OCI-LY7 (cell line): ENCODE results near the gene NDUFS6. TPM values are rescaled to one million over a fixed set of nuclear protein-coding genes. Genes with fewer than 3 reads are reported as not detected.

Source experiments
- BruUV-seq: library from RNA; stranded (reverse); fragments of 400-500 nt; replicated peaks from 2 replicates; lab custom pipeline; 2021; lab: Mats Ljungman, UMichigan
- CTCF ChIA-PET: fragments of 300-600 bp; sonication (Branson Sonifier 250); formaldehyde crosslinking; loops from one replicate; lab custom pipeline; 2022; ENCODE audit warnings: antibody characterized with exemption; ENCODE audit not compliant: unreplicated experiment; lab: Charles Lee
- POLR2A ChIA-PET: fragments of 300-600 bp; sonication (Branson Sonifier 250); formaldehyde crosslinking; loops from one replicate; lab custom pipeline; 2022; ENCODE audit warnings: antibody characterized with exemption; lab: Charles Lee
- DNase-seq: peaks from one replicate; pipeline ENCODE4 v3.0.0-alpha.2; 2015; ENCODE audit warnings: low spot score
- H2AFZ ChIP-seq: fragments of 200-600 bp; sonication (generic), shearing (Covaris generic); 2 replicates; pipeline ENCODE4 v1.6.1; 2014; ENCODE audit warnings: mild to moderate bottlenecking, antibody characterized with exemption, low read length, moderate library complexity
- H3K27ac ChIP-seq: fragments of 200-600 bp; sonication (generic); 2 replicates; pipeline ENCODE4 v1.5.1; 2014; ENCODE audit warnings: mixed run types, low read depth, mild to moderate bottlenecking, moderate library complexity, low read length, inconsistent platforms; ENCODE audit not compliant: poor library complexity, severe bottlenecking
- H3K36me3 ChIP-seq: fragments of 200-600 bp; sonication (generic); 2 replicates; pipeline ENCODE4 v1.6.1; 2014; ENCODE audit warnings: mild to moderate bottlenecking, antibody characterized with exemption, low read length, moderate library complexity, mixed read lengths; ENCODE audit not compliant: insufficient read depth
- H3K4me1 ChIP-seq: fragments of 200-600 bp; sonication (generic); 2 replicates; pipeline ENCODE4 v1.5.1; 2014; ENCODE audit warnings: mild to moderate bottlenecking, low read length; ENCODE audit not compliant: insufficient read depth, poor library complexity, severe bottlenecking
- H3K4me2 ChIP-seq: fragments of 200-600 bp; sonication (generic); 2 replicates; pipeline ENCODE4 v1.6.1; 2014; ENCODE audit warnings: mild to moderate bottlenecking, low read length
- H3K4me3 ChIP-seq: fragments of 200-600 bp; sonication (generic); 2 replicates; pipeline ENCODE4 v1.5.1; 2014; ENCODE audit warnings: mild to moderate bottlenecking, low read depth, low read length; ENCODE audit not compliant: poor library complexity, severe bottlenecking
- H3K79me2 ChIP-seq: fragments of 200-600 bp; sonication (generic); 2 replicates; pipeline ENCODE4 v1.6.1; 2016; ENCODE audit warnings: low read depth, mild to moderate bottlenecking, low read length, moderate library complexity, mixed read lengths; ENCODE audit not compliant: insufficient read depth
- H3K9me2 ChIP-seq: fragments of 200-600 bp; sonication (generic); 2 replicates; pipeline ENCODE4 v1.6.1; 2016; ENCODE audit warnings: mild to moderate bottlenecking, low read length, mixed read lengths; ENCODE audit not compliant: insufficient read depth
- H3K9me3 ChIP-seq: fragments of 200-600 bp; sonication (generic); 2 replicates; pipeline ENCODE4 v1.6.1; 2014; ENCODE audit warnings: mild to moderate bottlenecking, mixed run types, low read length, mixed read lengths
- H4K20me1 ChIP-seq: fragments of 200-600 bp; sonication (generic); 2 replicates; pipeline ENCODE4 v1.6.1; 2014; ENCODE audit warnings: mild to moderate bottlenecking, antibody characterized with exemption, low read length, moderate library complexity, mixed read lengths; ENCODE audit not compliant: insufficient read depth
- EZH2phosphoT487 ChIP-seq: fragments of 200-600 bp; sonication (generic); IDR thresholded peaks from 2 replicates; pipeline ENCODE4 v1.6.1; 2018; ENCODE audit warnings: low read depth, borderline replicate concordance, mild to moderate bottlenecking, mixed run types, antibody characterized with exemption, low read length, moderate library complexity, mixed read lengths
- intact Hi-C: fragments of 100-400 bp; cut with micrococcal nuclease; formaldehyde crosslinking; loops from one replicate; pipeline ENCODE4 v1.10.0; 2022; ENCODE audit not compliant: unreplicated experiment
- total RNA-seq, 2 experiments: library from RNA; depleted of rRNA in 1 of 2; stranded (reverse); fragments of >200 nt in 1 of 2; shearing (Covaris generic) in 1 of 2; gene quantifications; 2 replicates each; pipeline ENCODE4 v1.2.3, GENCODE V29; 2014 to 2022
- TF ChIP-seq, protein P1 (sequence below): fragments of 200-600 bp; sonication (generic); conservative IDR thresholded peaks from 2 replicates; pipeline ENCODE4 v1.5.1; 2014; ENCODE audit warnings: mild to moderate bottlenecking, antibody characterized with exemption, low read length, moderate library complexity, mixed read lengths

The NDUFS6 gene
- total RNA-seq, 2 experiments from 2014 or later: 41.5 to 58.7 TPM

DNA sequence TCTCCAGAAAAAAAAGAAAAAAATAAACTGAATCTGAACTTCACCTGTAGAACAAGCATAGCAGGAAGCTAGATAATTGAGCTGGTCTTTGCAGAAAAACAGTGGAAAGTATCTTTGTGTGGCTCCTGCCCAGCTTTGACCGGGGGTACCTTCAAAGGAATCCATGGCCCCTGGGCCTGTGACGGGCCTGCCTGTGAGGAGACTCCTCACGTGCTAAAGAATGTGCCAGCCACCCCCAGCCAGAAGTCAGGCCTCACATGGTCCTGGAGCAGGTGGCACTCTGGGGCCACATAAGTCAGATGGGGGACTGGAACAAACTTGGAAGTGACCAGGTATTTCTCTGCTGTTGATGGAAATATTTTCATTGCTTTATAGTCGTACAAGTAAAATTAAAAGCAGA is 4.1 kb downstream of the NDUFS6 start:
- Histone ChIP-seq H3K79me2 (peaks cover 55% of the 10 kb centered on the region), H3K4me2 (no peak overlapping the region), H3K9me2 (no peaks in the 10 kb centered on the region), H3K36me3 (peaks cover 80% of the 10 kb centered on the region), H2AFZ (no peak overlapping the region), H3K4me1 (peaks cover 9% of the 10 kb centered on the region), H4K20me1 (no peaks in the 10 kb centered on the region; the same call in 1 of the 2 replicates), H3K27ac (no peak overlapping the region), H3K4me3 (no peak overlapping the region), H3K9me3 (no peaks in the 10 kb centered on the region)
- TF ChIP-seq, protein P1, sequence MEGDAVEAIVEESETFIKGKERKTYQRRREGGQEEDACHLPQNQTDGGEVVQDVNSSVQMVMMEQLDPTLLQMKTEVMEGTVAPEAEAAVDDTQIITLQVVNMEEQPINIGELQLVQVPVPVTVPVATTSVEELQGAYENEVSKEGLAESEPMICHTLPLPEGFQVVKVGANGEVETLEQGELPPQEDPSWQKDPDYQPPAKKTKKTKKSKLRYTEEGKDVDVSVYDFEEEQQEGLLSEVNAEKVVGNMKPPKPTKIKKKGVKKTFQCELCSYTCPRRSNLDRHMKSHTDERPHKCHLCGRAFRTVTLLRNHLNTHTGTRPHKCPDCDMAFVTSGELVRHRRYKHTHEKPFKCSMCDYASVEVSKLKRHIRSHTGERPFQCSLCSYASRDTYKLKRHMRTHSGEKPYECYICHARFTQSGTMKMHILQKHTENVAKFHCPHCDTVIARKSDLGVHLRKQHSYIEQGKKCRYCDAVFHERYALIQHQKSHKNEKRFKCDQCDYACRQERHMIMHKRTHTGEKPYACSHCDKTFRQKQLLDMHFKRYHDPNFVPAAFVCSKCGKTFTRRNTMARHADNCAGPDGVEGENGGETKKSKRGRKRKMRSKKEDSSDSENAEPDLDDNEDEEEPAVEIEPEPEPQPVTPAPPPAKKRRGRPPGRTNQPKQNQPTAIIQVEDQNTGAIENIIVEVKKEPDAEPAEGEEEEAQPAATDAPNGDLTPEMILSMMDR: no peak
- no peak for TF ChIP-seq EZH2phosphoT487
- BruUV-seq: no TSS peak
- intact Hi-C loops: no loop called here
- POLR2A ChIA-PET: no interaction called here
- no peak for DNase-seq
- CTCF ChIA-PET: no interaction called here

DNA sequence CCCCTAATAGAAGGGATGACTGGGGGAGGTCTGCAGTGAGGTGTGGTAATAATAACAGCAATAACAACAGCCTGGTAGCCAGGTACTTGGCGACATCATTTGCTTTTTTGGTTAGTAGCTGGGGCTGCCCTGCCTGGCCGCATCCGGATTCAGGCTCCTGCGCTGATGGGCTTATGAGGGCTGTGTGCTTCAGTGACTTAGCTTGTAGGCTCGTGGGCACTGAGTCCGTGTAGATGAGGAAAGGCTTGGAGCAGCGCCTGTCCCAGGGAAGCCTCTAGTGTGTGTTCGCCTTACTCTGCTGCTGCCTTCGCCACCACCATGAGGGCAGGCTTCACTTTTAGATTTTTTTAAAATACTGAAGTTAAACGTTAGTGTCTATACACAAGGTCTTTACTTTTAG is 4.5 kb downstream of the NDUFS6 start:
- ChIA-PET CTCF (no interaction called here), POLR2A (no interaction called here)
- intact Hi-C loops: no loop called here
- Histone ChIP-seq H3K9me2 (no peaks in the 10 kb centered on the region), H3K4me2 (no peak overlapping the region), H3K27ac (no peak overlapping the region), H3K36me3 (peaks cover 84% of the 10 kb centered on the region), H4K20me1 (no peaks in the 10 kb centered on the region; the same call in 1 of the 2 replicates), H3K4me3 (no peak overlapping the region), H3K9me3 (no peaks in the 10 kb centered on the region), H3K4me1 (peaks cover 9% of the 10 kb centered on the region), H3K79me2 (peaks cover 51% of the 10 kb centered on the region), H2AFZ (no peak overlapping the region)
- no peak for DNase-seq
- TF ChIP-seq EZH2phosphoT487: no peak
- TF ChIP-seq, protein P1: no peak
- BruUV-seq: no TSS peak

DNA sequence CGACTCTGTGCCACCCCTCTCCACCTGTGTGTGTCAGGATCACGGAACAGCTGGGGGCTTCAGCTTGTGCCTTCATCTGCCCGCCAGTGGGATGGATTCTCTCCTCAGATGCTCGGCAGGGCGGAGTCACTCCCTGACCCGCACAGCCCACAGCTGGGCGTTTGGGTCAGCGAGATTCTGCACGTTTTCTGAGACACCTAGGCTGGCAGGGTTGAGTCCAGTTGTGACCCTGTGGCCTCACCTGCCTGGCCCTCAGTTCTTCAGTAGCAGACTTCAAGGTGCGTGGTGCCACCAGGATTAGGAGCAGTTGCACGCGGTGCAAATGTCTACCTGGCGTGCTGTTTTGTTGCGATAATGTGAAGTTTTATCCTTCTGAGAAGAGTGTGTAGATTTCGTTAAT is 5.0 kb downstream of the NDUFS6 start:
- CTCF ChIA-PET: no interaction called here
- intact Hi-C loops: no loop called here
- no peaks in the 10 kb centered on the region; the same call in 1 of the 2 replicates for H4K20me1 ChIP-seq
- no peak overlapping the region for H3K4me3 ChIP-seq
- peaks cover 50% of the 10 kb centered on the region for H3K79me2 ChIP-seq
- DNase-seq: no peak
- peaks cover 9% of the 10 kb centered on the region for H3K4me1 ChIP-seq
- BruUV-seq: no TSS peak
- H3K9me3 ChIP-seq: no peaks in the 10 kb centered on the region
- POLR2A ChIA-PET: no interaction called here
- H3K27ac ChIP-seq: no peak overlapping the region
- H2AFZ ChIP-seq: no peak overlapping the region
- TF ChIP-seq, protein P1: no peak
- TF ChIP-seq EZH2phosphoT487: no peak
- peaks cover 88% of the 10 kb centered on the region for H3K36me3 ChIP-seq
- H3K9me2 ChIP-seq: no peaks in the 10 kb centered on the region
- no peak overlapping the region for H3K4me2 ChIP-seq
